Uterus (tissue), 4 donors: Measurements from ENCODE around the gene CSHL1. TPM values are rescaled to one million over a fixed set of nuclear protein-coding genes. Genes with fewer than 3 reads are reported as not detected.

Experiments
- DNase-seq, 2 donors: peaks; one replicate each; pipeline ENCODE4 v3.0.0-alpha.2; 2019 to 2020
- H3K27ac ChIP-seq, 2 donors: fragments of 200-600 bp; sonication (generic); 1 replicate in 1 of 2; 2 replicates in 1 of 2; pipeline ENCODE4 v1.5.1; 2016 to 2018
- H3K27me3 ChIP-seq, 2 donors: fragments of 200-600 bp; sonication (generic); one replicate each; pipeline ENCODE4 v1.5.1; 2018 to 2019; ENCODE audit warnings: control low read depth in 1 of 2
- H3K36me3 ChIP-seq, 2 donors: fragments of 200-600 bp; sonication (generic); one replicate each; pipeline ENCODE4 v1.5.1; 2019; ENCODE audit warnings: control low read depth in 1 of 2
- H3K4me1 ChIP-seq, 2 donors: fragments of 200-600 bp; sonication (generic); one replicate each; pipeline ENCODE4 v1.5.1; 2018 to 2019; ENCODE audit warnings: control low read depth in 1 of 2
- H3K4me3 ChIP-seq, 2 donors: fragments of 200-600 bp; sonication (generic); 1 replicate in 1 of 2; 2 replicates in 1 of 2; pipeline ENCODE4 v1.5.1; 2018 to 2019; ENCODE audit warnings: mild to moderate bottlenecking in 1 of 2
- H3K9me3 ChIP-seq, 2 donors: fragments of 200-600 bp; sonication (generic); one replicate each; pipeline ENCODE4 v1.5.1; 2019; ENCODE audit warnings: control low read depth in 1 of 2
- POLR2A ChIP-seq, 2 donors: fragments of 450-650 bp; IDR thresholded peaks; one replicate each; pipeline ENCODE4 v1.6.1; 2016; ENCODE audit warnings: antibody characterized with exemption in 2 of 2, mild to moderate bottlenecking in 1 of 2, moderate library complexity in 1 of 2
- intact Hi-C: fragments of 100-400 bp; cut with DNase I; formaldehyde crosslinking; loops from one replicate; pipeline ENCODE4 v1.15.1; 2023; ENCODE audit warnings: low total_unique reads
- total RNA-seq, 4 donors: library from RNA; depleted of rRNA in 3 of 4; stranded (reverse); fragments of >200 nt in 3 of 4; gene quantifications; one replicate each; pipeline versions ENCODE4 v1.1.0 to v1.2.4, GENCODE V29; 2014 to 2023
- TF ChIP-seq, protein P1 (sequence below), 4 experiments: fragments of 200-600 bp in 2 of 4; fragments of 450-650 bp in 2 of 4; sonication (generic) in 2 of 4; IDR thresholded peaks; one replicate each; pipeline ENCODE4 v1.5.1; 2016 to 2019; ENCODE audit warnings: antibody characterized with exemption in 4 of 4, mild to moderate bottlenecking in 2 of 4, moderate library complexity in 1 of 4
- donor health status: DM: yes; HTN: yes; CAD: no.

The CSHL1 gene
- total RNA-seq, 4 donors from 2014 or later = not detected

DNA sequence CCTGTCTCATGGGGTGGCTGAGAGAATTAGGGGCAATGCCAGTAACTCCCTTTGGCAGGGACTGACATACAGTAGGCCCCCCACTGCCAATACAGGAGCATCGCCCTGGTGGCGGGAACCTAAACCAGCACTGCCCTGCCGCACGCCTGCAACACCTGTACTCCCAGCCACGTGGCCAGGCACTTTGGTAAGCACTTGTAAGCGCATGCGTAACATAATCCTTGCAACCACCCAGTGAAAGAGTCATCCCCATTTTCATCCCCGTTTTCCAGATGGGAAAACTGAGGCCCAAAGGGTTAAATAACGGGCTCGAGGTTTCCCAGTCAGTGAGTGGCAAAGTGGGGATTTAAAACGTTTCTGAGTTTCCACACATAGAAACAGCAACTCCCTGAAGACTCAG lies 44.2 kb upstream of the CSHL1 start:
- no peaks in the 10 kb centered on the region for H3K27me3 ChIP-seq
- no peak overlapping the region for H3K4me3 ChIP-seq
- no peak overlapping the region for H3K27ac ChIP-seq
- no peaks in the 10 kb centered on the region for H3K9me3 ChIP-seq
- no peak for DNase-seq
- no peak for TF ChIP-seq POLR2A (IDR thresholded peaks at IDR 0.05)
- TF ChIP-seq, protein P1, sequence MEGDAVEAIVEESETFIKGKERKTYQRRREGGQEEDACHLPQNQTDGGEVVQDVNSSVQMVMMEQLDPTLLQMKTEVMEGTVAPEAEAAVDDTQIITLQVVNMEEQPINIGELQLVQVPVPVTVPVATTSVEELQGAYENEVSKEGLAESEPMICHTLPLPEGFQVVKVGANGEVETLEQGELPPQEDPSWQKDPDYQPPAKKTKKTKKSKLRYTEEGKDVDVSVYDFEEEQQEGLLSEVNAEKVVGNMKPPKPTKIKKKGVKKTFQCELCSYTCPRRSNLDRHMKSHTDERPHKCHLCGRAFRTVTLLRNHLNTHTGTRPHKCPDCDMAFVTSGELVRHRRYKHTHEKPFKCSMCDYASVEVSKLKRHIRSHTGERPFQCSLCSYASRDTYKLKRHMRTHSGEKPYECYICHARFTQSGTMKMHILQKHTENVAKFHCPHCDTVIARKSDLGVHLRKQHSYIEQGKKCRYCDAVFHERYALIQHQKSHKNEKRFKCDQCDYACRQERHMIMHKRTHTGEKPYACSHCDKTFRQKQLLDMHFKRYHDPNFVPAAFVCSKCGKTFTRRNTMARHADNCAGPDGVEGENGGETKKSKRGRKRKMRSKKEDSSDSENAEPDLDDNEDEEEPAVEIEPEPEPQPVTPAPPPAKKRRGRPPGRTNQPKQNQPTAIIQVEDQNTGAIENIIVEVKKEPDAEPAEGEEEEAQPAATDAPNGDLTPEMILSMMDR (IDR thresholded peaks at IDR 0.05) = no peak
- no peaks in the 10 kb centered on the region for H3K4me1 ChIP-seq
- intact Hi-C loops = no loop called here
- no peaks in the 10 kb centered on the region for H3K36me3 ChIP-seq

DNA sequence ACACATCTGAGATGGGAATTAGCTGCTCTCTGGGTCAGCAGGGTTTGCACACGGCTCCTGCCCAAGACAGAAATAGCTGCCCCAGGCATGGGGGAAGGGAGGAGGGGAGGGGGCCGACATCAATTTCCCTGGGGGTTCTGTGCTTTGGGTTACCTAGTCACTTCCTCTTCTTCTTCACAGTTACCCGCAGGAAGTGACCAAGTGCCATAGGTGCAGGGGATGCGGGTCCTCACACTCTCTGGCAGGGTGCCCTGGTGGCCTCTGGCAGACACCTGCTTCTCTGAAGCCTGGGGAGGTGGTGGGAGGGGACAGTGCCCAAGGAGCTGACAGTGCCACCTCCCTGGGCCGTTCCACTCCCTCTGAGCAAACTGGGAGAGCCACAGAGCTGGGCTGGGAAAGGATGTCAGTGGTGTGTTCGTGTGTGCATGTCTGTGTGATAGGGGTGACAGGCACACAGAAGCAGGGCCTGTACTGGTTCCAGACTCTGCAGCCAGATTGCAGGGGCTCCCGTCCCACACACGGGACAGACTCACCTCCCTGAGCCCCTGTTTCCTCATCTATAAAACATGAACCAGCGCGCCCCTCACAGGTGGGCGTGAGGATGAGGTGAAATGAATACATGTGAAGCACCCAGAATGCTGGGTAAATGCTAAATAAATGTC lies 43.5 kb upstream of the CSHL1 start:
- H3K27ac ChIP-seq = no peak overlapping the region
- H3K4me1 ChIP-seq = no peaks in the 10 kb centered on the region
- intact Hi-C loops = no loop called here
- TF ChIP-seq POLR2A (IDR thresholded peaks at IDR 0.05) = no peak
- TF ChIP-seq, protein P1 (IDR thresholded peaks at IDR 0.05) = no peak
- no peak overlapping the region for H3K4me3 ChIP-seq
- no peaks in the 10 kb centered on the region for H3K27me3 ChIP-seq
- no peak for DNase-seq
- H3K9me3 ChIP-seq = no peaks in the 10 kb centered on the region
- no peaks in the 10 kb centered on the region for H3K36me3 ChIP-seq

DNA sequence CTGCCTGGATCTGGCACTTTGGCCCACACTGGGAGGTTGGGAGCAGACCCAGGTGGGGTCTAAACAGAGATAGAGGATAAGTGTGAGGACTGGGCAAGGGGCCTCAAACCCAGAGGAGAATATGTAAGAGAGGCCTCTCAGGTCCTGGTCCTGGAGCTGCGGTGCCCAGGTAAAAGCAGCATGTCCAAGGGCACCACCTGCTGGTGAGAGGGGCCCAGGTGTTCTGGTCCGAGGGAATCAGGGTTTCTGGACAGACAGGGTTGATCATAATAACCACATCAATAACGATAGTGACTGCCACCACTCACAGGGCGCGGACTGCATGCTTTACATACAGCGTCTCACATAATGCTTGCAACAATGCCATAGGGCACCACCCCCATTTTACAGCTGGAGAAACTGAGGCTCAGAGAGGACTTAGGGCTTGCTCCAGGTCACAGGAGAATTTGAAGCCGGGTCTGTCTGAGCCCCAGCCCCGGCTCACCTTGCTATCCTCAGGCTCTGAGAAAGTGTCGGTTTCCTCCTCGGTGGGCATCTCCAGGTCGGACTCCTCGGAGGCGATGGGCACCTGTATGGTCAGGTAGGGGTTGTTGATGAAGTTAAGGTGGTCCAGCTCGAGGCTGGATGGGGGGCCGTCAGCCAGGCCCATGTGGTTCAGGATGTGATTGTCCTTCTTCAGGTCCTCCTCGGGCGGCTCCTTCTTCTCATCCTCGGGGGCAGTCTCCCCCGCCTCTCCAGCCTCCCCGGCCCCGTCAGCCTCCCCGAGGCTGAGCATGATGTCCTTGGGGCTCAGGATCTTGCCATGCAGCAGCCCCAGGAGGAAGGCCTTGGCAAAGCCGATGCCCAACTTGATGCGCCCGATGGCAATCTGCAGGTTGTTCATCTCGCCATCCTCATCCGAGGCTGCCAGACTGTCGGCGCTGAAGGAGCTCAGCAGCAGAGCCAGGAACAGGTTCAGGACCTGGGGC lies 40.2 kb upstream of the CSHL1 start:
- Histone ChIP-seq H3K27me3 (no peaks in the 10 kb centered on the region), H3K4me1 (no peaks in the 10 kb centered on the region), H3K9me3 (no peaks in the 10 kb centered on the region), H3K36me3 (no peaks in the 10 kb centered on the region), H3K27ac (no peak overlapping the region), H3K4me3 (no peak overlapping the region)
- TF ChIP-seq, protein P1 (IDR thresholded peaks at IDR 0.05) = no peak
- TF ChIP-seq POLR2A (IDR thresholded peaks at IDR 0.05) = no peak
- no peak for DNase-seq
- intact Hi-C loops = no loop called here

DNA sequence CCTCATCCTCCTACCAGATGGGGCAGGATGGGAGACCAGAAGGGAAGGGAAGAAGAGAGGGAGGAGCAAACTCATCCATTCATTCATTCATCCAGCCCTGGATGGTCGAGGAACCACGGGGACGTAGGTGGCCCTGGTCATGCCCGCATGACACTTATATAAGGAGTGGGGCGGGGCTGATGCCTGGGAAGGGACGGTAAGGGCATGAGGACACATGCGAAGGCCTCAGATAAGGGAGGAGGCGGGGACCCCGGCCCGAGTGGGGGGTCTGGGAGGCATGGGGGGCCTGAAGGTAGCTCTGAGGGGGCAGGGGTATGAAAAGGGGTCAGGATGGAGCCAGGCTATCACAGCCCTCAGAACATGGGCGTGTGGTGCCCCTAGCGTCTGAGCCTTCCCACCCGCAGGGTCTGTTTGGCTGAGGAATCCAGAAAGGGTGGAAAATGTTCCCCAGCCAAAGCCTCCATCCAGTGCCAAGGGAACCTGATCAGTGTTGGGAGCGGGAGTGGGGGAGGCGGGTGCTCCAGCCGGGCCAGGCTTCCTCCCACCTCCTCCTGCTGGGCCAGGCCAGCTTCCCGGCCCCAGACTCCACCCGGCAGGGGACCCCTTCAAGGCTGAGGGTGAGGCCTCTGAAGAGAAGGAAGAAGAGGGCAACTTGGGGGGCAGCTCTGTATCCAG lies 38.7 kb upstream of the CSHL1 start:
- DNase-seq = no peak
- TF ChIP-seq, protein P1 (IDR thresholded peaks at IDR 0.05) = no peak
- no peak for TF ChIP-seq POLR2A (IDR thresholded peaks at IDR 0.05)
- Histone ChIP-seq H3K9me3 (no peaks in the 10 kb centered on the region), H3K27me3 (no peaks in the 10 kb centered on the region), H3K4me1 (no peaks in the 10 kb centered on the region), H3K27ac (no peak overlapping the region), H3K36me3 (no peaks in the 10 kb centered on the region), H3K4me3 (no peak overlapping the region)
- intact Hi-C loops = no loop called here
